Ovary (tissue), 9 donors: ENCODE measurements around the gene SLC16A10. TPM values are rescaled to one million over a fixed set of nuclear protein-coding genes. Genes with fewer than 3 reads are reported as not detected.

Experiments
- DNase-seq, 5 donors: peaks; one replicate each; pipeline ENCODE4 v3.0.0-alpha.2; 2019 to 2020
- H3K27ac ChIP-seq, 2 donors: fragments of 200-600 bp; one replicate each; pipeline versions ENCODE4 v1.5.1 to v1.8.0; 2019 to 2022
- H3K27me3 ChIP-seq: fragments of 200-600 bp; one replicate; pipeline ENCODE4 v1.8.0; 2022
- H3K36me3 ChIP-seq: fragments of 200-600 bp; sonication (generic); one replicate; pipeline ENCODE4 v1.5.1; 2019
- H3K4me1 ChIP-seq: one replicate; pipeline ENCODE4 v1.8.1; 2013; ENCODE audit warnings: mild to moderate bottlenecking, moderate library complexity; ENCODE audit not compliant: insufficient read depth
- H3K4me3 ChIP-seq: fragments of 200-600 bp; sonication (generic); one replicate; pipeline ENCODE4 v1.5.1; 2017
- H3K9me3 ChIP-seq, 2 donors: fragments of 200-600 bp in 1 of 2; sonication (generic) in 1 of 2; one replicate each; pipeline versions ENCODE4 v1.5.1 to v1.8.1; 2013 to 2019; ENCODE audit warnings: mild to moderate bottlenecking in 1 of 2, moderate library complexity in 1 of 2
- CTCF ChIP-seq, 3 donors: fragments of 450-650 bp in 2 of 3; fragments of 200-600 bp in 1 of 3; IDR thresholded peaks; one replicate each; pipeline versions ENCODE4 v1.5.1 to v1.8.0; 2016 to 2022; ENCODE audit warnings: antibody characterized with exemption in 3 of 3, mild to moderate bottlenecking in 1 of 3
- EP300 ChIP-seq: sonication (generic); formaldehyde crosslinking; IDR thresholded peaks from one replicate; pipeline ENCODE4 v1.6.1; 2017; ENCODE audit warnings: antibody characterized with exemption
- POLR2A ChIP-seq: fragments of 450-650 bp; IDR thresholded peaks from one replicate; pipeline ENCODE4 v1.6.1; 2017; ENCODE audit warnings: antibody characterized with exemption, mild to moderate bottlenecking, moderate library complexity
- WGBS, 3 donors: extraction: QIAGEN DNeasy Blood & Tissue Kit in 1 of 3; methylation state at CpG; one replicate each; pipeline versions ENCODE4 v1.1.5 to v1.1.7; 2013 to 2017; 5-methylcytosine and 5-hydroxymethylcytosine counted together
- intact Hi-C, 4 donors: fragments of 100-400 bp; cut with DNase I; formaldehyde crosslinking; loops; one replicate each; pipeline versions ENCODE4 v1.11.0 to v1.15.1; 2022 to 2023
- polyA plus RNA-seq, 2 donors: library from polyadenylated mRNA; stranded (reverse); fragments of 200-250 nt in 1 of 2; fragments of 350-450 nt in 1 of 2; fragmentation: Illumina TruSeq in 1 of 2; extraction: RNeasy Lipid Tissue Mini Kit (QIAGEN cat#74804) in 1 of 2; gene quantifications; one replicate each; pipeline ENCODE4 v1.2.3, GENCODE V29; 2013 to 2014
- total RNA-seq, 7 donors: library from RNA; depleted of rRNA in 2 of 7; stranded (reverse); fragments of >200 nt in 2 of 7; fragmentation: NEBNext Ultra II Directional in 3 of 7; extraction: Animal tissue kit (Norgen Biotek cat#: 25700) in 3 of 7; gene quantifications; one replicate each; pipeline versions ENCODE4 v1.1.0 to v1.2.4, GENCODE V29; 2016 to 2023
- donor health status: DM: no; HTN: no; CAD: no; lungs with moderate emphysema.
- donor health status: DM: no; HTN: no; CAD: no.
- donor health status: Bipolar disorder and iron deficiency.
- donor health status: DM: yes; HTN: yes; CAD: no.
- donor health status: DM: no; HTN: no; CAD: no.
- donor health status: DM: yes; HTN: yes; CAD: no.

SLC16A10 gene
- total and polyA plus RNA-seq, 9 donors, result 0.80 to 10.8 (median 4.0) TPM

- 44 to 56% (median 46%) methylated on average over 8 of the region's 8 CpGs for WGBS, 3 donors
- Histone ChIP-seq H3K4me3 (no peak overlapping the region), H3K27ac (no peak overlapping the region), H3K27me3 (no peaks in the 10 kb centered on the region), H3K9me3 (no peaks in the 10 kb centered on the region), H3K4me1 (no peaks in the 10 kb centered on the region), H3K36me3 (no peaks in the 10 kb centered on the region)
- TF ChIP-seq CTCF (IDR thresholded peaks at IDR 0.05), result no peak
- no peak for TF ChIP-seq EP300
- TF ChIP-seq POLR2A, result no peak
- intact Hi-C loops, result no loop called here
- no peak for DNase-seq
These were observed 19.0 kb upstream of the SLC16A10 start for GRCh38 chr6:111068109-111068865.

DNA sequence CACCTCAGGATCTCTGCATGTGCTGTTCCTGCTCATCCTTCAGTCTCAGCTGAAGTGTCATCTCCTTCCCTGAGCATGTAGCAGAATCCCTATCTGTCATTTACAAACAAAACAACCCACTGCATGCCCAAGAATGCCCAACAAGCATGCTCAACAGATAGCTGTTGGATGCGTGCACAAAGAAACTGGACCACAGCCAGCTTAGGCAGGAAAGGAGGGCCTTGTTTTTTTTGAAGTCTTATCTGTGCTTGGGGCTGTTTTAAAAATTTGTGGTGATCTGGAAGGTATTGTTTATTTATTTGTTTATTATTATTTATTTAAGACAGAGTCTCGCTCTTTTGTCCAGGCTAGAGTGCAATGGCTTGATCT is 18.5 kb upstream of the SLC16A10 start:
- Histone ChIP-seq H3K27ac (no peak overlapping the region), H3K4me3 (no peak overlapping the region), H3K4me1 (no peaks in the 10 kb centered on the region), H3K36me3 (no peaks in the 10 kb centered on the region), H3K9me3 (no peaks in the 10 kb centered on the region), H3K27me3 (no peaks in the 10 kb centered on the region)
- WGBS, 3 donors, result 38 to 45% (median 40%) methylated on average over 2 of the region's 2 CpGs
- intact Hi-C loops, result no loop called here
- no peak for DNase-seq
- TF ChIP-seq CTCF (IDR thresholded peaks at IDR 0.05) (no peak), POLR2A (no peak), EP300 (no peak)

DNA sequence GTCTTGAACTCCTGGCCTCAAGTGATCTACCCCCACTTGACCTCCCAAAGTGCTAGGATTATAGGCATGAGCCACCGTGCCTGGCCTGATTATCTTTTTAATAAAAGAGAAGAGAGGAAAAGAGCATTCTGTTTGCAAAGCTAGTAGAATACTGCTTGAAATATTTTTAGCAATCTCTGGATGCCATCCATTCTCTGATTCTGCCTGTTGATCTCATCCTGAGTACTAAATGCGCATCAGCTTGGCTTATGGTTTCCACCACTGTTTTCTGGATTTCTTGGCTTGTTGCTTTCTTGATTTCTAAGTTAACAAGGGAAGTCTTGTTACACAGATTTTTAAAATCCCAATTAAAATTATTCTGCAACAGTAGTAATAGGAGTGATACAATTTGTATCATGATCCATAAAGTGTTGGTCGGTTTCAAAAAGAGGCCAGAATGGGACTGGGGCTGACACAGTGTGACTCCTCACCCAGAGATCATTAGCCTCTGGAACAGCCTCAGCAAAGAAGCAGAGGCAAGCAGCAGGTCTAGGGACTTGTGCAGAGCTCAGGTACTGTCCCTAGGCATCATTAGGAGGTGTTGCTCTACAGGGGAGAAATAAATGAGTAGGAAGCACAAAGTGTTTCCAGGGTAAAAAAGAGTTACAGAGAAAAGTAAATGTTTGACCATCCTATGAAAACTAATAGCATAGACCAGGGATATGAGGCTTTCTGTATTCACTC is 17.8 kb upstream of the SLC16A10 start:
- WGBS, 3 donors, result 81 to 88% (median 85%) methylated on average over 3 of the region's 3 CpGs

More for the DNA sequence above, 17.8 kb upstream of the SLC16A10 start:
- H3K4me3 ChIP-seq, result no peak overlapping the region
- intact Hi-C loops, result no loop called here
- H3K9me3 ChIP-seq, result no peaks in the 10 kb centered on the region
- TF ChIP-seq CTCF (IDR thresholded peaks at IDR 0.05), result no peak
- DNase-seq, result no peak
- H3K27me3 ChIP-seq, result no peaks in the 10 kb centered on the region
- H3K36me3 ChIP-seq, result no peaks in the 10 kb centered on the region
- no peak overlapping the region for H3K27ac ChIP-seq
- no peaks in the 10 kb centered on the region for H3K4me1 ChIP-seq
